K562 (cell line): ENCODE results near the gene ATP9B. TPM values are rescaled to one million over a fixed set of nuclear protein-coding genes. Genes with fewer than 3 reads are reported as not detected.

ENCODE experiments used
- ATAC-seq: fragments of 200-7000 bp; cut with Tn5 transposase; 3 replicates; pipeline ENCODE4 v1.9.1; 2020; ENCODE audit warnings: moderate library complexity
- BruUV-seq: library from RNA; stranded (reverse); fragments of 400-500 nt; replicated peaks from 2 replicates; lab custom pipeline; 2021; lab: Mats Ljungman, UMichigan
- CTCF ChIA-PET: fragments of 300-600 bp; formaldehyde crosslinking; extraction: SDS; loops from one replicate; lab custom pipeline; 2021; ENCODE audit warnings: low intra/inter-chr PET ratio; lab: Yijun Ruan, JAX
- POLR2A ChIA-PET: fragments of 300-600, 350-650 bp; sonication (Branson Sonifier 250); formaldehyde crosslinking; extraction: SDS; loops from one replicate; lab custom pipeline; 2021; ENCODE audit warnings: antibody characterized with exemption, inconsistent platforms; lab: Yijun Ruan, JAX
- DNase-seq, 4 experiments: peaks; one replicate each; pipeline versions ENCODE4 v3.0.0 to v3.0.0-alpha.2; 2011 to 2018; ENCODE audit warnings: low spot score in 3 of 4, mixed read lengths in 3 of 4; ENCODE audit errors: extremely low read depth in 1 of 4
- FAIRE-seq: peaks from 2 replicates; lab custom pipeline; 2011; peaks lifted over from hg19 to GRCh38; lab: Jason Lieb, UNC
- H2AFZ ChIP-seq: 2 replicates; pipeline ENCODE4 v1.6.0; 2011; ENCODE audit warnings: low read depth, low read length, control low read depth, inconsistent platforms
- H3K27ac ChIP-seq: fragments of 200-600 bp; 3 replicates; pipeline ENCODE4 v1.8.0; 2011; ENCODE audit warnings: low read depth, mild to moderate bottlenecking, control low read depth, inconsistent platforms, low read length, moderate library complexity, mixed read lengths; ENCODE audit errors: extremely low read depth
- H3K27me3 ChIP-seq, 2 experiments: fragments of 300-600 bp in 1 of 2; 2 replicates in 1 of 2; 3 replicates in 1 of 2; pipeline versions ENCODE4 v1.6.0 to v1.8.0; 2011; ENCODE audit warnings: inconsistent platforms in 2 of 2, low read length in 2 of 2, mild to moderate bottlenecking in 1 of 2, mixed read lengths in 1 of 2, moderate library complexity in 1 of 2; ENCODE audit not compliant: control insufficient read depth in 2 of 2, insufficient read depth in 2 of 2
- H3K36me3 ChIP-seq: fragments of 300-600 bp; 3 replicates; pipeline ENCODE4 v1.8.0; 2011; ENCODE audit warnings: mild to moderate bottlenecking, low read length, inconsistent platforms; ENCODE audit not compliant: control insufficient read depth, insufficient read depth
- H3K4me1 ChIP-seq, 2 experiments: fragments of 200-600 bp in 1 of 2; replicated peaks in 1 of 2; 2 replicates in 1 of 2; 3 replicates in 1 of 2; pipeline versions ENCODE4 v1.5.1 to v1.8.0; 2011; ENCODE audit warnings: inconsistent platforms in 2 of 2, low read length in 2 of 2, mild to moderate bottlenecking in 1 of 2, mixed read lengths in 1 of 2, moderate library complexity in 1 of 2; ENCODE audit not compliant: control insufficient read depth in 2 of 2, insufficient read depth in 2 of 2
- H3K4me2 ChIP-seq: 2 replicates; pipeline ENCODE4 v1.6.1; 2011; ENCODE audit warnings: low read length, control low read depth, inconsistent platforms, mixed read lengths; ENCODE audit not compliant: insufficient read depth
- H3K4me3 ChIP-seq: fragments of 200-600 bp; sonication (generic), shearing (Covaris generic); 2 replicates; pipeline ENCODE4 v1.5.1; 2016; ENCODE audit warnings: control low read depth, inconsistent platforms
- H3K79me2 ChIP-seq: fragments of 200-600 bp; 3 replicates; pipeline ENCODE4 v1.8.0; 2011; ENCODE audit warnings: low read length, inconsistent platforms; ENCODE audit not compliant: control insufficient read depth, insufficient read depth
- H3K9ac ChIP-seq, 2 experiments: 2 replicates each; pipeline versions ENCODE4 v1.6.0 to v1.6.1; 2011; ENCODE audit warnings: low read depth in 2 of 2, low read length in 2 of 2, control low read depth in 1 of 2, inconsistent platforms in 1 of 2, mild to moderate bottlenecking in 1 of 2, mixed read lengths in 1 of 2; ENCODE audit not compliant: insufficient read depth in 1 of 2
- H3K9me1 ChIP-seq: one replicate; pipeline ENCODE4 v1.6.0; 2011; ENCODE audit warnings: inconsistent platforms, mild to moderate bottlenecking, low read length, moderate library complexity; ENCODE audit not compliant: control insufficient read depth, insufficient read depth
- H3K9me3 ChIP-seq: replicated peaks from 2 replicates; pipeline ENCODE4 v1.5.1; 2011; ENCODE audit warnings: low read depth, low read length, inconsistent platforms; ENCODE audit not compliant: control insufficient read depth, insufficient read depth
- H4K20me1 ChIP-seq: replicated peaks from 2 replicates; pipeline ENCODE4 v1.6.1; 2011; ENCODE audit warnings: low read length, inconsistent platforms, mixed read lengths; ENCODE audit not compliant: control insufficient read depth, insufficient read depth
- CHD2 ChIP-seq: IDR thresholded peaks from 2 replicates; pipeline ENCODE4 v1.6.1; 2011; ENCODE audit warnings: low read depth, low read length
- E2F5 ChIP-seq: sonication (generic); formaldehyde crosslinking; IDR thresholded peaks from 2 replicates; pipeline ENCODE4 v1.8.0; 2022; ENCODE audit warnings: mild to moderate bottlenecking, missing genetic modification reagents
- ZNF407 ChIP-seq: fragments of 450-650 bp; IDR thresholded peaks from 2 replicates; pipeline ENCODE4 v1.6.1; 2016; ENCODE audit warnings: low read depth
- ZNF778 ChIP-seq: fragments of 450-650 bp; formaldehyde crosslinking; IDR thresholded peaks from 2 replicates; pipeline ENCODE4 v1.4.0; 2020; ENCODE audit warnings: mild to moderate bottlenecking, moderate library complexity
- WGBS: fragments of 100-300 bp; shearing (Covaris generic); methylation state at CpG from one replicate; pipeline ENCODE4 v1.1.6; 2016; ENCODE audit warnings: low coverage, mixed read lengths; ENCODE audit not compliant: insufficient coverage; ENCODE audit errors: missing lambda C conversion rate; 5-methylcytosine and 5-hydroxymethylcytosine counted together
- in situ Hi-C: fragments of 300-500 bp; cut with MboI; formaldehyde crosslinking; loops from 4 replicates; pipeline ENCODE4 v1.15.0; 2018; ENCODE audit warnings: inconsistent platforms, mixed read lengths
- intact Hi-C: fragments of 100-400 bp; cut with micrococcal nuclease; formaldehyde crosslinking; loops from 2 replicates; pipeline ENCODE4 v1.14.2; 2022
- polyA plus RNA-seq, 8 experiments: library from polyadenylated mRNA; depleted of rRNA in 4 of 8; stranded (reverse) in 5 of 8; unstranded in 3 of 8; fragments of >200 nt; fragmentation: Nextera tagmentation in 2 of 8; fragmentation: Illumina TruSeq in 1 of 8; extraction: Ambion mirVana in 2 of 8; extraction: Trizol in 1 of 8; gene quantifications; 2 replicates each; pipeline versions ENCODE4 v1.2.1 to v1.2.3, GENCODE V29; 2011 to 2014; ENCODE audit warnings: inconsistent platforms in 1 of 8, missing spikeins in 1 of 8
- total RNA-seq, 7 experiments: library from RNA; depleted of rRNA in 6 of 7; stranded (reverse); fragments of >200 nt in 6 of 7; fragmentation: Illumina TruSeq in 2 of 7; extraction: Trizol in 2 of 7; gene quantifications; 2 replicates each; pipeline versions ENCODE4 v1.2.1 to v1.2.3, GENCODE V29; 2011 to 2021; ENCODE audit warnings: low replicate concordance in 1 of 7

Gene ATP9B
- total and polyA plus RNA-seq, 9 of the 15 experiments (the other 6 are each of a cell fraction or from before 2014, with no cell fraction given) = 0.66 to 13.2 (median 7.9) TPM

GRCh38 chr18:79251021-79251420 is 181.8 kb downstream of the ATP9B start:
- CTCF ChIA-PET = no interaction called here
- Histone ChIP-seq H3K4me1 (peaks cover 0 to 7% of the 10 kb centered on the region in 2 experiments; a peak in 2 of 5 replicates), H4K20me1 (no peaks in the 10 kb centered on the region), H3K9ac (no peak overlapping the region), H3K4me2 (no peak overlapping the region), H3K27ac (no peak overlapping the region), H3K9me3 (no peaks in the 10 kb centered on the region), H3K36me3 (no peaks in the 10 kb centered on the region), H3K9me1 (no peaks in the 10 kb centered on the region), H2AFZ (no peak overlapping the region), H3K79me2 (no peaks in the 10 kb centered on the region), H3K27me3 (no peaks in the 10 kb centered on the region), H3K4me3 (no peak overlapping the region)
- FAIRE-seq (no peak), DNase-seq (no peak), ATAC-seq (no peak)
- WGBS = 87% methylated on average over 6 of the region's 9 CpGs
- intact Hi-C loops = no loop called here
- BruUV-seq = no TSS peak
- in situ Hi-C loops = no loop called here
- POLR2A ChIA-PET = interaction anchor here (1.4 kb wide), 1 partner anchor 10 kb away, joined by 5 read pairs; no protein-coding TSS in a partner anchor
- TF ChIP-seq CHD2 (no peak), E2F5 (CRISPR knock-in tag) (no peak)

- no peak overlapping the region for H3K4me3 ChIP-seq
- no peaks in the 10 kb centered on the region for H3K79me2 ChIP-seq
- H3K27ac ChIP-seq = no peak overlapping the region
- H3K27me3 ChIP-seq = no peaks in the 10 kb centered on the region
- CTCF ChIA-PET = no interaction called here
- H3K9me1 ChIP-seq = no peaks in the 10 kb centered on the region
- ATAC-seq (no peak), DNase-seq (no peak), FAIRE-seq (no peak)
- H3K4me1 ChIP-seq = peaks cover 0 to 6% of the 10 kb centered on the region in 2 experiments; a peak in 2 of 5 replicates
- in situ Hi-C loops (no loop called here), intact Hi-C loops (no loop called here)
- POLR2A ChIA-PET = no interaction called here
- no peak overlapping the region for H2AFZ ChIP-seq
- no TSS peak for BruUV-seq
- no peaks in the 10 kb centered on the region for H3K9me3 ChIP-seq
- H3K36me3 ChIP-seq = no peaks in the 10 kb centered on the region
- no peak overlapping the region for H3K9ac ChIP-seq
- no peaks in the 10 kb centered on the region for H4K20me1 ChIP-seq
- 83% methylated on average over 15 of the region's 20 CpGs for WGBS
- H3K4me2 ChIP-seq = no peak overlapping the region
- TF ChIP-seq ZNF407 (no peak), ZNF778 (CRISPR knock-in tag) (no peak)
Observed at GRCh38 chr18:79252904-79253633, 183.9 kb downstream of the ATP9B start.
